HG03135 (cell line): ENCODE data around the gene CARD9.
A peak's percentile ranks its signal among the peaks of the same experiment; 100 is the strongest.

ENCODE experiments used
- ATAC-seq: cut with Tn5 transposase; IDR thresholded peaks from one replicate; pipeline ENCODE4 v1.9.1; 2021; ENCODE audit warnings: mild to moderate bottlenecking, moderate library complexity; ENCODE audit not compliant: unreplicated experiment

The CARD9 gene

DNA sequence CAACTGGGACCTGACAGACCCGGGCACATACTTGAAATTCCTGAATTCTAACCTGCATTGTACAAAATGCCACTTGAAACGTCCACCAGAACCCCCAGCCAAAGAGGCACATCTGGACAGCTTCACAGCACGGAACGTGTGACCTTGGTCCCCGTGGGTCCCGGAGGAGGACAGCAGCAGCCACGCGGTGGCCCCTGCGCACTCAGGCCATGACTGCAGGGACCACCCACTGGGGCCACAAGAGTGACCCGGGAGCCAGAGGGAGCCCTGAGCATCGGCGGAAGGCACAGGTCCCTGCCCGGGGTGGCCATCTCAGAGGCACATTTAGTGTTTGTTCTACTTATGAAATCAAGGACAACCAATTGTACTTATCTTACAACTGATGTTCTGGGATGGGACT, 28.6 kb upstream of the CARD9 start:
- ATAC-seq = no peak

DNA sequence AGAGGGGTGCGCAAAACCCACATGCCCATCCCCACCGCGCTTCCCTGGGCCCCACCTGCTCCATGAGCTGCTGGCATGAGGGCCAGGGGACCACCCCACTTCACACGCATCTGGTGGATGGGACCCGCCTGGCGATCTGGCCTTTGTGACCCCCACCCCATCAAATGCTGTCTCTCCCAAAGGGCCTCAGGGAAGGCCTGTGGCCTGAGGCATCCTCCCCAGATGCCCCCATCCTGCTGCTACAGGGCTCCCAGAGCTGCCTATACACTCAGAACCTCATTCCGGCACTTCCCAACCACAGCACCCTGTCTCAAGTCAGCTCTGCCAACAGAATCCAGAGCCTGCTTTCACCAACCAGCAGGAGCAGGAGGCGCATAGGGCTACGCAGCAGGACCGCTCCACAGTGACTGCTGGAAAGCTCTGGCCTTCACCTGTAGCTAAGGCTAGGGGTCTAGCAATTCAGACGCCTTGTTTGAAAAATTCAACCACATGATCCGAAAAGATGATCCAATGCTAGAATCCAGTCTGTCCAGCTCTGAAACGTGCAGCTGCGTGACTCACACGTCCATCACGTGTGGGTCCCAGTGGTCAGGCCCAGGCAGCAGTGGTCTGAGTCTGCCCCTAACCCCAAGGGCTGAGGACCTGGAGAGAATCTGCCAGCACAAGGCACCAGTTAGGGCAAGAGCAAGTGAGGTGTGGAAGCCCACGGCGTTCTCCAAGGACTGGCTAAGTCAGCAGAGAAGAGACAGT, 27.9 kb upstream of the CARD9 start:
- ATAC-seq = no peak

DNA sequence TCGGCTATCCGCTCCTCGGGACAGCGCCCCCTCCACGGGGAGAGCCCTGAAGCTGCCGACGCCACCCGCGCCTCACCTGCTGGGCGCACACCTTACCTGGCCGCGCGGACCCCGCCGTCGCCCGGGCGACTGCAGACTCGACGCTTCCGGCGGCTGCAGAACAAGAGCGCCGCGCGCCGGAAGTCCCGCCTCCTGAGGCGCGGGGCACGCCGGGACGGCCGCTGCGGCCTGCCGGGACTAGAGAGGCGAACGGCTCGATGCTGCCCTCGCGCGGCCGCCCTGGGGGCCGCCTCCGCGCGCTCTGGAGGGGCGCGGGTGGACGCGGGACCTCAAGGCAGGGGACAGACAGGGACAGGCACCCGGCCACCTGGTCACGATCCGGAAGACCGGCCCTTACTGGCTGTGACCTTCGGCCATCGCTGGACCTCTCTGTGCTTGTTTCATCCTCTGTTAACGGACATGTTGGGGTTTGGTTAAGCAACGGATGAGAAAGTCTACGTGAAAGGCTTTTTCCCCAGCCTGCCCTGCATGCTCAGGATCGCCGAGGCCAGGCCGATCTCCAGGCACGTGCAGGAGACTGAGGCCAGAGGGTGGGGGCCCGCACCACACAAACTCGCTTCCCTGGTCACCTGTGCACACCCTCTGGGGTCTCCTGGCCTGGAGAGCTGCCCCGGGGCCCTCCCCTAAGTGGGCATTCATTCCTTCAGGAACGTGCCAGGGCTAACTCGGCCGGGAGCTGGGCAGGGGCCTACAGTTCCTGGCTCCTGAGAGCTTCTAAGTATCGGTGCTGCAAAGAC, 26.8 kb upstream of the CARD9 start, which contains the start of gene SNAPC4:
Gene SNAPC4, minus strand, starts transcription at position 133 of the 797 bp plus-strand sequence. CDS start 1,742 bp downstream, outside the sequence.
- ATAC-seq = peak; percentile 62

DNA sequence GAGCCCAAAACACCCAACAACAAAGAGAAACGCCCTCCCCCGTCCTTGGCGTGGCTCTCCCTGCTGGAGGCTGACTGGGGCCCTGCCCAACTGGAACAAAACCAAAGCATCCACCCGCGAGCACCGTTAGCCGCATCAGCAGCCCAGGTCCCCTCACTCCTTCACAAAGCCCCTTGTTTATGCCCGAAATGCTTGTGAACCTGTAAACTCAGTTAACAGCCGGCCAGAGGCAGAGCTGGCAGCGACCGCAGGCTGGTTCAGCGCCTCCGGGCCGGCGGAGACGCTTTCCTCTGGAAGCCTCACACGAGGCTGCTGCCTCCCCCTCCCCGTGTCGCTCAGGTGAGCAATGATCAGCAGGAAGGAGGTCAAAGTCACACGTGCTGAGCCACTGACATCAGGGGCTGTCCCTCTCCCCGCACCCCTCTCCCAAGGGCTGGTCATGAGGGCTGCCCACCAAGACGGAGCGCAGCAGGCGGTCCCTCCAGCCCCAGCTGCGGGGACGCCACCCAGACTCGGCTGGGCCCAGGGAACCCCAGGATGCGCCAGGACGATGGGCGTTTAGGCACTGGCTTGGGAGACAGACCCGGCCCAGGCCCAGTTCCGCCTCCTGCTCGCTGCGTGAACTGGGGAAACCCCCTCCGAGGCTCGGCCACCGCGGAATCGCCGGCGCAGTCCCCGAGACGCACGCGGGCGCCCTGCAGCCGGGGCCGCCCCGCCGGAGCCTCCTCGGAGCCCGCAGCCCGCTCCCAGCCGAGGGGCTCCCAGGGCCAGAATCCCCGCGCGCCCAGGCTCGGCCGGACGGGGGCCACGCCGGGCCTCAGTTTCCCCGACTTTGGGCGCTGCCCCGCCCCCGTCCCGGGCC, 25.9 kb upstream of the CARD9 start:
- ATAC-seq = peak; percentile 26

DNA sequence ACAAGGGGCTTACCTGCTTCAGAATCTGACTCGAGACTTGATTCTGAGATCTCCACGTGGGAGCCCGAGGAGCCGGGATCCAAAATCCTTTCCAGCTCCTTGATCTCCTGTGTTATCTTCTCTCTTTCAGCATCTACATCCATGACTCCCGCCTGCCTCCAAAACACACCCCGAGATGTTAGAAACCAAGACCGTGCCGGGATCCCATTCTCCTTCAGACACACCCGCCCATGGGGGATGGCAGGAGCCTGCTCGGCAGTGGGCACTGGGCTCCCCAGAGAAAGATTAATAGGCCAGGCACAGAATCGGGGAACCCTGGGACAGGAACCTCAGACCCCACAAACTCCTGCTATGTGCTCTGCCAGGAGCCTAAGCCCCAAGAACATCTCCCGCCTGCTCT, 24.8 kb upstream of the CARD9 start:
- ATAC-seq = no peak

DNA sequence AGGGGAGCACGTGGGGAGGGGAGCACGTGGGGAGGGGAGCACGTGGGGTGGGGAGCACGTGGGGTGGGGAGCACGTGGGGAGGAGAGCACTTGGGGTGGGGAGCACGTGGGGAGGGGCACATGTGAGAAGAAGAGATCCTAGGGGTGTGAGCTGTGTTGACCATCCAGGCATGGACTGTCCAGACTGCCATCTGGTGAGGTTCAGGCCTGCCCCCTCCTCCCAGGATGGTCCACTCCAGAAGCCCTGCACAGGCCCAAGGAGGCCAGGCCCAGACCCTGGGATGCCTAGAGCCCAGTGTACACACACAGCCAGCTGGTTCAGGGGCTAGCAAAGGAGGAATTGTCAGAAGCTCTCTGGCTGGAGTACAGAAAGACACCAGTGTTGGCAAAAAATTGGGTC, 24.2 kb upstream of the CARD9 start:
- ATAC-seq = no peak

DNA sequence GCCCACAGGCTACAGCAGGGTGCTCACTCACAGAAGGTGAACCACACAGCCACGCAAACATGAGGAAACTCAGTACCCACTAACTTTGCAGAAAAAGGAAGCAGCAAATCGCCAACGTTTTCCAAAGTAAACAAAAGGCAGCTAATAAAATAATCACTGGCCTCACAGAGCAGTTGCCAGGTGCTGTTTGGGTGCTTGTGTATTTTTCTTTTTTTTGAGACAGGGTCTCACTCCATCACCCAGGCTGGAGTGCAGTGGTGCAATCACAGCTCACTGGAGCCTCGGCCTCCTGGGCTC, 22.7 kb upstream of the CARD9 start:
- ATAC-seq = no peak

DNA sequence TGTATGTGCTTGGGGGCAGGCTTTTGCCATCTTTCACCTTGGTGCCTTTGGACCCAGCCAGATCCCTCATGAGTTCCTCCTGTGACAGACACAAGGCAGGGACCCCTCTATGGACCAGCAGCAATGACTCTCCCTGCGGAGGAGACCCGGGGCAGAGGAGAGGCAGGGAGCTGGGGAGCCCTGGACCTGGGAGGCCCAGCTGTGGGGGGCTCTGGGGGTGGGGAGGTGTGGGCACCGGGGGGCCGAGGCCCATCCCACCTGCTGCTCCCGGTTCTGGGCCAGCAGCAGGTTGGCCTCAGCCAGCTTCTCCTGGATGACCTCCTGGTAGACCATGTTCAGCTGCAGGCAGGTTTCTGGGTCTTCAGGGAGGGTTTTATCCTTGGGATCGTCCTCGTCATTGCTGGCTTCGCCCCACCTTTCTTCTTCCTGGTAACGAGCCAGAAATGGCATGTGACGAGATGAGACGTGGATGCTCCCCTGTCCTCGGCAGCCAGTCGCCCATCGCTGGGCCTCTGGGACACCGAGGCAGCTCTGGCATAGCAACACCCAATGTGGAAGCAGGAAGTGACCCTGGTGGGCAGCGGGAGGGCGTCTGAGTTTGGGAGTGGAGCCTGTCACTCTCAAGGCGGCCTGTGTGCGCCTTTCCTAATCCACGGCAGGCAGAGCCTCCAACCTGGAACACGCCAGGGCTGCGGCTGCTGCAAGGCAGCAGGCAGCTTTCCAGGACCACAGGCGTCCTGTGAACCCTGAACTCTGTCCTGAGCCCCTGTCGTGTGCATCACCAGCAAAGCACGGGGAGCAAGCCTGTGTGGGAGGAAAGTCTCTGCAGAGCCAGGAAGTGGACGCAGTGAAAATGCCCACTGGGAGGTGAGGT, 22.1 kb upstream of the CARD9 start:
- no peak for ATAC-seq

DNA sequence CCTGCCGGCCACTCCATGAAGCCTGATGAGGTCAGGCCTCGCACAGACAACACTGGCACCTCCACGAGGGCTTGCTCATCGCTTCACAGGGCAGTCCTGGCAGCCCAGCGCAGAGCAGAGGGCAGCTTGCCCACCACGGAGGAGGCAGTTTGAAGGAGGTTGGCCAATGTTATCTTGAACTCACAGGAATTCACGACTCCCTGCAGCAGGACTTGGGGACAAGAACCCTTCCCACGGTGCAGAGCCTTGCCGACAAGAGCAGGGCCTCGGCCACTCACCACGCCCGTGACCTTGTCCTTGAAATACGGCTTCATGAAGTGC, 21.5 kb upstream of the CARD9 start:
- no peak for ATAC-seq

DNA sequence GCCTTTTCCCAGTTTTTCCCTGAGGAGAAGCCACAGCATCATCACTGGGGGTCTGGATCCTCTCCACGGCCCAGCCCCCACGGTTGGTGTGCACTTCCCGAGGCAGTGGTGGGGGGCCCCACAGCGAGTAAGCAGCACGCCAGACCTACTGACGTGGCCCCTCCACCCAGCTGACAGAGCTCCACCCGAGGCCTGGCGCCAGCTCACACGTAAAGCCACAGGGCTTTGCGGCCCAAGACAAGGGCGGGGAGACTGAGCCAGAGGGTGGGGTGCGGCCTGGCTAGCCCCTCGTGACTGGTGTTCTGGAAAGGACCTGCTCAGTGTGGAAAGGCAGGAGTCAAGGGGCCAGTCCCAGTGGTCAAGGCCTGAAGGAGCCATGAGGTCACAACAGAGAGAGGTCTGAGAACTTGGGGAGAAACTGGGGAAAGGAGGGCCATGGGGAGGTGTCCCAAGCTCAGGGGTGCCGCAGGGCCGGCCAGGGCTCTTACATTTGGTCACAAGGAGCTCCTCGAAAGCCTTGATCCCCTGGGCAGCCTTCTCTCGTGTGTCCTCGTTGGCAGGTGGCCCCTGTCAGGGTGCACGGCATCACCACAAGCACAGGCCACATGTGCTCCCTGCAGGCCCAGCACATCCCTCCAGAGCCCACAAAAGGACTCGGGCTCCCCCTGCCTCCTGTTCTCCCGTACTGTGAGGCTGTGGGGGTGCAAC, 21.0 kb upstream of the CARD9 start:
- no peak for ATAC-seq

DNA sequence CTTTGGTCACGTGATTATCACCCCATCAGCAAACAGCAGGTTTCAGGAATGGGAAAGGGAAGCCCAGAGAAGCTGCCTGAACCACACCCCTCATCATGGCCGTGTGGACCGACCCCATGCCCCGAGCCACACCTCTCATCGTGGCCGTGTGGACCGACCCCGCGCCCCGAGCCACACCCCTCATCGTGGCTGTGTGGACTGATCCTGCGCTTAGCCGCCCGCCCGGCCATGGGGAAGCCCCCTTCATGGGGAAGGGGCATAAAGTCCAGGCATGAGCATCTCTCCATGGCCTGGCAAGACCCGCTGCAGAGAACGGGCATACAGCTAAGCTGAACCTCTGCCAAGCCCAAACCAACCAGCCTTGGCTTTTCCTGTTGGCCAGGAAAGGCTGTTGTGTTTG, 20.1 kb upstream of the CARD9 start:
- ATAC-seq = no peak

DNA sequence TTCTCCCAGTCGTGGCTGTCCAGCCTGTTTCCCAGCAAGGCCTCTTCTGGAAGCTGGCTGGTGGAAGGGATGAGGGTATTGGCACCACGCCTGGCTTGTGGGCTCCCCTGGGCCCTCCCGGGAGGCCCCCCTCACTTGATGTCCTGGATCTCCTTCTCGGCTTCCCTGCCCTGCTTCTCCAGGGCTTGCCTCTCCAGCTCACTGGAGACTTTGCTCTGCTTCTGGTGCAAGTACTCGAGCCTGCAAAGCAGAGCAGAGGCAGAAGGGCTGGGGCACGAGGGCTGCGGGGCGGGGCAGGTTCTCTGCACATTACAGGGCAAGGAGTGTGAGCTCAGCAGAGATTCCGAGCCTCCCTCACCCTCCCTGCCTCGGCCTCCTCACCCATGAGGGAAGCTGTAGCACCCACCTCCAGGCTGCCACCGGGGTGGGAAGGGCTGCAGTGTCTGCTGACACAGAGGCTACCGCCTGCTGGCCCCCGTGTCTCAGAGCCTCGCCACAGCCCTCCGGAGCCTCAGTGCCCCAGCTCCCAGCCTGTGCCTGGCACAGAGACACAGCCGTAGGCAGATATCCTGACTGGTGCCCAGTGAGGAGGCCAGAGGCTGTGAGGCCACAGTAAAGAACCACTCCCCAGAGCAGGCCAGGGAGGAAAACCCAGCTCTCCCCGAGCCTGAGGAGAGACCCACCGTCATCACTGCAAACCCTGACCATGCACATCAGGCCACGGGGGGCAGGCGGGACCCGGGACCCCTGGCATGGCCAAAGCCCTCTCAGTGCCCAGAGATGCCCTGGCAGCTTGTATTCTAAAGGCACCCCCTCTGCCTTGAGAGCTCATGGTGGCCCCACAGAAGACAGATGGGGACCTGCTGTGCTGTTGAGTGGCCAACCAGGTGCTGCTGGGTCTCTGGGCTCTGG, 19.3 kb upstream of the CARD9 start:
- ATAC-seq = no peak

DNA sequence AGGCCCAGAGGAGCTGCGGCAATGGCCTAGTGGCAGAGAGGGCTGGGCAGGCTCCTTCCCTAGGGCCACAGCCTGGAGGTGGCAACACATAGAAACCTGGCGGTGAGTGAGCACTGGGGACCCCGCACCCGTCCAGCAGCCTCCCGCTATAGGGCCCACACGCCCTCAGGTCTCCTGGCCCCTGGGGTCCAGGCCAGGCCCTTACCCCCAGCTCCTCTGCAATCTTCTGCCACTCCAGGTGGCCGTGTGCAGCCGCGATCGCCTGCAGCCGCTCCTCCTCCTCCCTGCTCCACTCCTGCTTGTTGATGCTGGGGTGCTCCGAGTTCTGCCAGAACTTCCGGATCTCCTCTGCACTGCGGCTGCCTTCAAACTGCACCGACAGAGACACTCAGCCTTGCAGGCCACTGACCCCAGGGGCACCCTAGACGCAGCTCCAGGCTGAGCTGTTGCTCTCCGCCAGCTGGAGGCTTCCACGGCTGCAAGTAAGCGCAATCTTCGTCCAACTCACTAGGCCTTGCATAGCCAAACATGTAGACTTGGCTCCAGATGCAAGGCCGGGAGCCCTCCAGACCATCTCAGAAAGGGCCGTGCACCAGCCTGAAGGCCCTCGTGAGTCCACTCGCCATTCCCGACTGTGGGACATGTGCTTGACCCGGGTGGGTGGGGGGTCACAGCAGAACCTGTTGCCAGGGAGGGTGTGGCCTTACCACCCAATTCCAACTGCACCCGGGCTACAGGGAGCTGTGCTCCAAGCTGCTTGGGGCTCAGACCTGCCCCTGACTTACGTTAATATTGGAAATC, 18.5 kb upstream of the CARD9 start:
- ATAC-seq = no peak

DNA sequence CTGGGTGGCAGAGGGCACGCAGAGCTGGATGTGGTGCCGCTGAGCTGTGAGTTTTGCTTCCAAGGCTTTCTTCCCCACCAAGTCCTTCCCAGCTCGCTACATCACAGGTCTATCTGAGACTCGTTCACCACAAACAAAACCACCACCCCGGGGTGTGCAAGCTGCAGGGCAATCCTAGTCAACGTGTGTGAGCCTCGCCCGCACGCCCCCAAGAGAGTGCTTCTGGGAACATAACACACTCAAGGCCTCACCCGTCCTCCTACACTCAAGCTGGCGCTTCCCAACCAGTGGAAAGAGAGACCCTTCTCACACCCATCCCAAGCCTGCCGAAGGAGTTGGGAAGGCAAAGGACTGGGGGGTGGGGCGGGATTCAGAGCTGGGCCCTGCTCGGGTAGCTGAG, 15.9 kb upstream of the CARD9 start:
- no peak for ATAC-seq

DNA sequence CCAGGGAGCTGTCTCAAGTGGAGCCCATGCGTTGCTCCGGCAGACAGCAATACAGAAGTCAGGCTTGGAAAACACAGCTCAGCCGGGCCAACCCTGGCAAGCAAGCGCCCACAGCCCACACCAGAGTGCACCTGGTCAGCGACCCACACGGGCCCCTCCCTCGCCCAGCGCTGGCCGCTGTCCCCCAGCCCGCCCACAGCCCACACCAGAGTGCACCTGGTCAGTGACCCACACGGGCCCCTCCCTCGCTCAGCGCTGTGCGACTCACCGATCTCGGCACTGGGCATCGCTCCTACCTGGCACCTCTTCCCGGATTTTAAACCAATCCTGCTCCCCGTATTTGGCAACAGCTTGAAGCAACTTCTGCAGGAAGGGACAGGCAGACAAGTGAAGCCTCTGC, 13.7 kb upstream of the CARD9 start:
- ATAC-seq = no peak

DNA sequence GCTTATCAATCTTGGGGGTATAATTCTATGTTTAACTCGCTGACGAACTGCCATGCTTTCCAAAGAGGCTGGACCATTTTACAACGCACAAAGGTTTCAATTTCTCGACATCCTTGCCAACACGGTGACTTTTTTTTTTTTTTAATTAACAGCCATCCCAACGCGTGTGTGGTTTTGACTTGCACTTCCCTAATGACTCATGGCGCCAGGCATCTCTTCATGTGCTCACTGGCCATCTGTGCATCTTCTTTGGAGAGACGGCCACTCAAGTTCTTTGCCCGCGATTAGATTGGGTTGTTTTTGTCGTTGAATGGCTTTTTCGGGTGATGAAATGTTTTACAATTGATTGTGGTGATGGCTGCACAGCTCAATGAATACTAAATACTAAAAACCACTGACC, 12.5 kb upstream of the CARD9 start:
- ATAC-seq = no peak

DNA sequence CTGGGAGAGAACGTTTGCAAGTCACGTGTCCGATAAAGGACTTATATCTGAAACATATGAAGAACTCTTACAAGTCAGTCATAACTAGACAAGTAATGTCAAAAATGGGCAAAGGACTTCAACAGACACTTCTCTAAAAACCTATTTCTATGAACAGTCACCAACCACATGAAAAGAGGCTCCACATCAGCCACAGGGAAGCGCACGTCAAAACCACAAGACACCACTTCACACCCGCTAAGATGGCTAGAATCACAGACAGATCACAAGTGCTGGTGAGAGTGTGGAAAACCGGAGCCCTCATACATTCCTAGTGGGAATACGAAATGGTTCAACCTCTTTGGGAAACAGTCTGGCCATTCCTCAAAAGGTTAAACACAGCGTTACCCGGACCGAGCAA, 11.5 kb upstream of the CARD9 start:
- ATAC-seq = no peak

DNA sequence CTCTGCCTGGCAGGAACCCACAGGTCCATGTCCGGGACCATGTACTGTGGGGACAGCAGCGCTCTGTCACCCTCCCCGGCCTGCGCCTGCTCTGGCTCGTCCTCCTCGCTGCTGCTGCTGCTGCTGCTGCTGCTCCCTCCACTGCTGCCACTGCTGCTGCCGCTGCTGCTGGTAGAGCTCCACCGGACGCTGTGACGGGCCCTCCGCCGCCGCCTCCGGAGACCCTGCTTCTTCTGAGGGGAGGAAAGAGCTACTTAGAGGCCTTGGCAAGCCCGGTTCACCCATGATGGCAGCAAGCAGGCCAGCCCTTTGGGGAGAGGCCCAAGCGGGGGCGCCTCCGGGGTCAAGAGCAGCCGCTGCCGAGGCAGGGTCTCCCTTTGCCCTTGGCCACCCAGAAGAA, 10.0 kb upstream of the CARD9 start:
- no peak for ATAC-seq
